Type B pancreatic cell (in vitro differentiated cells): ENCODE measurements around the gene EXOC4. TPM values are rescaled to one million over a fixed set of nuclear protein-coding genes. Genes with fewer than 3 reads are reported as not detected.

Source experiments
- DNase-seq: peaks from one replicate; pipeline ENCODE4 v3.0.0; 2021; ENCODE audit warnings: mixed read lengths; ENCODE audit not compliant: unreplicated experiment; ENCODE audit errors: extremely low spot score
- H3K27ac Mint-ChIP-seq: 2 replicates; pipeline ENCODE4 v1.8.0; 2021; ENCODE audit warnings: mild to moderate bottlenecking, mixed read lengths
- H3K27me3 Mint-ChIP-seq: 2 replicates; pipeline ENCODE4 v1.8.0; 2021; ENCODE audit warnings: mixed read lengths
- H3K36me3 Mint-ChIP-seq: 2 replicates; pipeline ENCODE4 v1.8.0; 2021; ENCODE audit warnings: mixed read lengths
- H3K4me1 Mint-ChIP-seq: one replicate; pipeline ENCODE4 v1.8.0; 2021; ENCODE audit warnings: mixed read lengths; ENCODE audit not compliant: unreplicated experiment
- H3K4me3 Mint-ChIP-seq: 2 replicates; pipeline ENCODE4 v1.8.0; 2021; ENCODE audit warnings: mild to moderate bottlenecking, mixed read lengths
- H3K9me3 Mint-ChIP-seq: 2 replicates; pipeline ENCODE4 v1.8.0; 2021; ENCODE audit warnings: mixed read lengths
- total RNA-seq: library from RNA; stranded (reverse); gene quantifications from 2 replicates; pipeline ENCODE4 v1.2.1, GENCODE V29; 2021; ENCODE audit warnings: low replicate concordance
- TF ChIP-seq, protein P1 (sequence below): fragments of 200-600 bp; sonication (generic); conservative IDR thresholded peaks from 2 replicates; pipeline ENCODE4 v1.5.0; 2021; ENCODE audit warnings: antibody characterized with exemption, mild to moderate bottlenecking

EXOC4 gene
- total RNA-seq, 1 donor from 2014 or later = 95.5 TPM

DNA sequence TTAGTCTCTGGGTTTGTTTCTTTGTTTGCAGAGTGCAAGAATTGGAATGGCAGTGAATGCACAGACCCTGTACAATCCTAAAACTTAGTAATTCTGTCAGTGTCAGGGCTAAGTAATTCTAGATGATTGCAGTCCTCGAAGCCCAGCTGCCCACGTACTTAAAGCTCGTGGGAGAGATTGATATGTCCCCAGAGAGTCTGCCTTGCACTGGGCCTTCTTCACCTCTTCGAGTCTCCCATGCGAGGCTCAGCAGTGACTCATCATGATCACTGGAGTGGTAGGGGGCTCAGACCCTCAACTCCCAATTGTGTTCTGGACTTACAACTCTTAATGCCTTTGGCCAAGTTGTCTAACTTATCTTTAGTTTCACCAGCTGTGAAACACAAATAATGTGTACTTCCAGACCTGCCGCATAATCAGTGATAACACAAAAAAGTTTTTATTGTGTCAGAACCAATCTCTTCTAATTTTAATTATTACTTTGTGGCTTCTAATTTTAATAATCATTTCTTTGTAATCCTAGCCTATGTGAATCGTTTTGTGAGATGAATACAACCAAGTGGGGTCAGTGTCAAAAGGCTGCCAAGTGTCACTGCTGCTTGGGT is 528.7 kb downstream of the EXOC4 start:
- peaks cover 5% of the 10 kb centered on the region for H3K9me3 Mint-ChIP-seq
- H3K27me3 Mint-ChIP-seq = no peaks in the 10 kb centered on the region
- peaks cover 13% of the 10 kb centered on the region for H3K36me3 Mint-ChIP-seq
- no peak overlapping the region for H3K4me3 Mint-ChIP-seq
- TF ChIP-seq, protein P1, sequence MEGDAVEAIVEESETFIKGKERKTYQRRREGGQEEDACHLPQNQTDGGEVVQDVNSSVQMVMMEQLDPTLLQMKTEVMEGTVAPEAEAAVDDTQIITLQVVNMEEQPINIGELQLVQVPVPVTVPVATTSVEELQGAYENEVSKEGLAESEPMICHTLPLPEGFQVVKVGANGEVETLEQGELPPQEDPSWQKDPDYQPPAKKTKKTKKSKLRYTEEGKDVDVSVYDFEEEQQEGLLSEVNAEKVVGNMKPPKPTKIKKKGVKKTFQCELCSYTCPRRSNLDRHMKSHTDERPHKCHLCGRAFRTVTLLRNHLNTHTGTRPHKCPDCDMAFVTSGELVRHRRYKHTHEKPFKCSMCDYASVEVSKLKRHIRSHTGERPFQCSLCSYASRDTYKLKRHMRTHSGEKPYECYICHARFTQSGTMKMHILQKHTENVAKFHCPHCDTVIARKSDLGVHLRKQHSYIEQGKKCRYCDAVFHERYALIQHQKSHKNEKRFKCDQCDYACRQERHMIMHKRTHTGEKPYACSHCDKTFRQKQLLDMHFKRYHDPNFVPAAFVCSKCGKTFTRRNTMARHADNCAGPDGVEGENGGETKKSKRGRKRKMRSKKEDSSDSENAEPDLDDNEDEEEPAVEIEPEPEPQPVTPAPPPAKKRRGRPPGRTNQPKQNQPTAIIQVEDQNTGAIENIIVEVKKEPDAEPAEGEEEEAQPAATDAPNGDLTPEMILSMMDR = no peak
- no peak for DNase-seq
- no peak overlapping the region for H3K27ac Mint-ChIP-seq
- H3K4me1 Mint-ChIP-seq = peaks cover 13% of the 10 kb centered on the region

DNA sequence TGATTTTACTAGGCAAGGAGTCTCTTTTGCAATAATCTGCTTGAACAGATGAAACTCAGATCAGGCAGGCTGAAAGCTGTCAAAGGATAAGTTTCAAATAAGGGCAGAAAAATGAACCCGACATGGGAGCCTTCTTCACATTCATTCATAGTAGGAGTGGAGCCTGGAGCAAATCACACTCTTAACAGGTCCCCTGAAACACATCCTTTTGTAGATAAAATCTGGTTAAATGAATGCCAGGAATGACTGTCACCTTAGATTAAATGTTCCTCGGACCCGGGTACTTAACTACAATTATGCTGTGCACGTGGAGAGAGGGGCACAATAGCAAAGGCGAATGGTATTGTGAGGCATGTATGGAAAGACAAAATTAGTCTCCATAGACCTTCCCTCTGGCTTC is 529.6 kb downstream of the EXOC4 start:
- H3K27me3 Mint-ChIP-seq = no peaks in the 10 kb centered on the region

DNA sequence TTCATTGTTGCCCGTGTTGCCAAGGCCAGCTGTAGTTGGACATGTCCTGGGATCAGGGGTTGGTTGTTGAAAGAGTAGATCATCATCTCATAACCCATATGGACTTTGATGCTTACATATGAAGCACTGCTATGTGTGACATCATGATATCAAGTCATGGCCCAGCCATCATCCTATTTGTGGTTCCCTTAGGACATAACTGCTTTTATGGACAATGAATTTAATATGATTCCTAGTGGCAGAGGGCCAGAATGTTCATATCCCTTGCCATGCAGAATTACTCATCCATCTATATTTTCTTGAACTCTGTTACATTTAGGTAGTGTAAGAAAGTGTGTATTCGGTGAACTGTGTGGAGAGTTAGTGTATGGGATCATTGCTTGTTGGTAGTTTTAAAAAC is 530.4 kb downstream of the EXOC4 start:
- H3K27me3 Mint-ChIP-seq = no peaks in the 10 kb centered on the region
- no peak for DNase-seq
- no peak overlapping the region for H3K27ac Mint-ChIP-seq
- TF ChIP-seq, protein P1 = no peak
- peaks cover 13% of the 10 kb centered on the region for H3K4me1 Mint-ChIP-seq
- peaks cover 9% of the 10 kb centered on the region for H3K36me3 Mint-ChIP-seq
- no peak overlapping the region for H3K4me3 Mint-ChIP-seq
- H3K9me3 Mint-ChIP-seq = peaks cover 5% of the 10 kb centered on the region

More for the DNA sequence above, 529.6 kb downstream of the EXOC4 start:
- peaks cover 13% of the 10 kb centered on the region for H3K36me3 Mint-ChIP-seq
- H3K4me3 Mint-ChIP-seq = no peak overlapping the region
- H3K27ac Mint-ChIP-seq = no peak overlapping the region
- H3K4me1 Mint-ChIP-seq = peaks cover 13% of the 10 kb centered on the region
- H3K9me3 Mint-ChIP-seq = peaks cover 5% of the 10 kb centered on the region
- TF ChIP-seq, protein P1 = no peak
- no peak for DNase-seq

DNA sequence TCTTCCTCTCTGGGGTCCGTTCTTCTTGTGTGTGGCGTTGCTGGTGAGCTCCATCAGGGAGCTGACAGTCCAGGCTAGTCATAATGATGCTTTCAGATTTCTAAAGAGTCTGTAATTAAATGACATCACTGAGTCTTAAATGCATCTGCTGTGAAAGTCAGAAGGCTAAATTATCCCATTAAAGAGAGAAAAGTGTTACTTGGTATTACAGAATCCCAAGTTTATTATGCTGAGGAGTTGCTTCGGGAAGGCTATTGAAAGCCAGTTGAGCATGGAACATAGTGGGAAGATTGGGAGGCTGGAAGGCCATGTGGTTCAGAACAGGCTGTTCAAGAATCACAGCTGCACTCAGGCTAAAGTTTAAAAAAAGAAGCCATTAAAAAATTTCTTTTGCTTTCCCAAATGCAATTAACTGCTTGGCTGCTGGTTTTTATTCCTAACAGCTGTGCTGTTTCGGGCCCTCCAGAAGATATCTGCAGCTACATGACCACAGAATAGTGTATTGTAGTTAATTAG is 531.7 kb downstream of the EXOC4 start:
- Mint-ChIP-seq H3K36me3 (peaks cover 3% of the 10 kb centered on the region), H3K4me3 (no peak overlapping the region), H3K9me3 (peaks cover 4% of the 10 kb centered on the region), H3K27ac (no peak overlapping the region), H3K4me1 (peaks cover 13% of the 10 kb centered on the region), H3K27me3 (no peaks in the 10 kb centered on the region)
- DNase-seq = no peak
- TF ChIP-seq, protein P1 = no peak

DNA sequence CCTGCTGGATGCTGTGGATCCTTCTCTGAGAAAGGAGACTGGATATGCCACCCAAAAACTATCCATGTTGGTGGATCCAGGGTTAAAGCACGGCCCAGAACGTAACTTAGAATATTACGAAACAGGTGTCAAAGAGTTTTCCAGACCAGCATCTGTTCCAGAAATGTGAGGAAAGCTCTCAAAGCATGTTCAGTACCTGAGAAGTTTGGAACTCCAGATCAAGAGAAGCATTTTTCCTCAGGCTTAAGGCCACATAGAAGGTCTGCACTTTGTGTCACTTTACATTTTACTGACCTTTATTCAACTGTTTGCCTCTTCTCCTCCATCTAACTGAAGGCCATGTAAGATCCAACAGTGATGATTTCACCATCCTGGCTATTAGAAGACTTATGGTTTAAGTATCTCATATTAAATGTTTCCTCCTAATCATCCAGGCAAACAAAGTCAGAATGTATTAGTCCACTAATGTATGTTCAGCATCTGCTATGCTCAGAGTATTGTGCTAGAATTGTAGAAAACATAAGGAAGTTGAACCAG is 533.6 kb downstream of the EXOC4 start:
- Mint-ChIP-seq H3K27me3 (no peaks in the 10 kb centered on the region), H3K9me3 (no peaks in the 10 kb centered on the region), H3K4me1 (peaks cover 13% of the 10 kb centered on the region), H3K27ac (no peak overlapping the region), H3K4me3 (no peak overlapping the region), H3K36me3 (peaks cover 3% of the 10 kb centered on the region)
- TF ChIP-seq, protein P1 = no peak
- no peak for DNase-seq
